GM20431 (cell line): Measurements from ENCODE around the gene UQCR11.

Experiments used
- in situ Hi-C: fragments of 300-500 bp; cut with MseI, MboI; formaldehyde crosslinking; loops from one replicate; pipeline ENCODE4 v1.15.0; 2020; ENCODE audit warnings: low sequenced_read_pairs; ENCODE audit not compliant: unreplicated experiment

The UQCR11 gene

GRCh38 chr19:1572795-1573194 lies 32.5 kb downstream of the UQCR11 start:
- in situ Hi-C loops, result no loop called here

GRCh38 chr19:1571358-1571757 lies 33.9 kb downstream of the UQCR11 start:
- in situ Hi-C loops, result no loop called here

- in situ Hi-C loops, result no loop called here
Measured at GRCh38 chr19:1570836-1571235, 34.4 kb downstream of the UQCR11 start.

DNA sequence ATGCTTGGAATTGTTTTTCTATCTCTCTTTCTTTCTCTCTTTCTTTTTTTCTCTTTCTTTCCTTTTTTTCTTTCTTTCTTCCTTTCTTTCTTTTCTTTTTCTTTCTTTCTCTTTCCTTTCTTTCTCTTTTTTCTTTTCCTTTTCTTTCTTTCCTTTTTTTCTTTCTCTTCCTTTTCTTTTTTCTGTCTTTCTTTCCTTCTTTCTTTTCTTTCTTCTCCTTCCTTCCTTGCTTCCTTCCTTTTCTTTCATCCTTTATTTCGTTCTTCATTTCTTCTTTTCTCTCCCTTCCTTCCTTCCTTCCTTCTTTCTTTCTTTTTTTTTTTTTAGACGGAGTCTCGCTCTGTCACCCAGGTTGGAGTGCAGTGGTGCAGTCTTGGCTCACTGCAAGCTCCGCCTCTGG lies 35.3 kb downstream of the UQCR11 start:
- in situ Hi-C loops, result no loop called here

DNA sequence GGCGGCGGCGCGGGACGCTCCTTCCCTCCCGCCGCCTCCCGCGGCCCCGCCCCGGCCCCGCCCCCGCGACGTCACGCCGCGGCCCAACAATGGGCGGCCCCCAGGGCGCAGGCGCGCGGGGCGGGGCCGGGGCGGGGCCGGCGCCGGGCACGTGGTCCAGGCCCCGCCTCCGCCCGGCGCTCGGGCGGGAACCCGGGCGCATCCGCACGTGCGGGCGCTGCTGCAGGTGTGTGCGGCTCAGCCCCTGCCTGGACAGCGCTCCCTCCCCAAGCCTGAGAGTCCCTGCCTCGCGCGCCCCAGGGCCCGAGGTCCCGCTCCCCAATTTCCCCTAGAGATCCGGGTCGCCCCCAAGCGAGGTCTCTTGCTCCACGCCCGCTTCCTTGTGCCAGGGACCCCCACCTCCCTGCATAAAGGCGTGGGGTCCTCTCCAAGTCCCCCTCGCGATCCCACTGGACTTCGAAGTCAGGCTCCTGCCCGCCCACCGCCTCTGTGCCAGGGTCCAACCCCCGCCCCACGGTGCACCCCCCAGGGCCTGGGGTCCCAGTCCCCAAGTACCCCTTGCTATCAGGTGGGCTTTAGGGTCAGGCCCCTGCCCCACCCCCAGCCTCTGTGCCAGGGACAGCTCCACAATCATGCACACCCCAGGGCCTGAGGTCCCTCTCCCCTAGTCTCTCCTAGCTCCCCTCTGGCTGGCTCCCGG lies 36.8 kb downstream of the UQCR11 start, which contains the start of gene MEX3D:
TSS of gene MEX3D (minus strand) at position 6 of the 700 bp plus-strand sequence. CDS start 267 bp downstream, outside the sequence.
- in situ Hi-C loops, result no loop called here

DNA sequence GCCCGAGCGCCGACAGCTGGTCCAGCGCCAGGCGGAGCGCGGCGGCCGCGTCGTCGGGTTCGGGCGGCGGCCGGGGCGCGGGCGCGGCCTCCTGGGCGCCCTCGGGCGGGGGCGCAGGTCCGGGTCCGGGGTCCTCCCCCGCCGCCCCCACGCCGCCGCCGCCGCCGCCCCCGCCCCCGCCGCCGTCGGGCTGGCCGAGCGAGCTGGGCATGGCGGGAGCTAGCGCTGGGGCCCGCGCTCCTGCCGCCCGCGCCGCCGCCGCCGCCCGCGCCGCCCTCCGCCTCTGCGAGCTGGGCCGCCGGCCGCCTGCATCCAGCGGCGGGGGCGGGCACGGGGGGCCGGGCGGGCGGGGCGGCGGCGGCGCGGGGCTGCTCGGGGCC lies 37.4 kb downstream of the UQCR11 start:
- in situ Hi-C loops, result no loop called here

DNA sequence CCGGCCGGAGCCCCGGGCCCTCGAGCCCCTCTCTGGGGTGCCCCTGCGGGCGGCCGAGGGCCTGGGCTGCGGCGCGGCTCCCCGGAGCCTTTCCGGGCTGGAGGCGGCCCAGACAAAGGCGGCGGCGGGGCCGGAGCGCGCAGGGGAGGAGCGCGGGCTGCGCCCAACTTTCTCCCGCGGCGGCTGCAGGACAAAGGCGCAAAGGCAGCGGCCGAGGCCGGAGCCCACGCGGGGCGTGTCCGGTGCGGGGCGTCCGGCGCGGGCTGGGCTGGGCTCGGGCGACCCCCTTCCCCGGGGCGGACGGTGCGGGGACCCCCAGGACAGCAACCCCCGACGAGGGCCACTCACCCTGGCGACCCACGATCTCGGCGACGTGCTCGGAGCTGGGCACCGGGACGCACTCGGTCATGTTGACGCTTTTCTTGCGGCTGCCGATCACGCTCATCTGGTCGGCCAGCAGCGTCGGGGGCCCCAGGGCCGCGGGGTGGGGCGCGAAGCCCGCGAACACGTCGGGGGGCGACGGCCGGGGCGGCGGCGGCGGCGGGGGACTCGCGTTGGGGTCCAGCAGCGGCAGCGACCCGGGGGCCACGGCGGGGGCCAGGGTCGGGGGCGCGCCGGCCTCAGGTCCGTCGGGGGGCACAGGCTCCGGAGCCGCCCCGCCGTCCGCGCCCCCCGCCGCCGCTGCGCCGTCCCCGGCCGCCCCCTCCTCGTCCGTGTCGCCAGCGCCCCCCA lies 38.0 kb downstream of the UQCR11 start:
- in situ Hi-C loops, result no loop called here

DNA sequence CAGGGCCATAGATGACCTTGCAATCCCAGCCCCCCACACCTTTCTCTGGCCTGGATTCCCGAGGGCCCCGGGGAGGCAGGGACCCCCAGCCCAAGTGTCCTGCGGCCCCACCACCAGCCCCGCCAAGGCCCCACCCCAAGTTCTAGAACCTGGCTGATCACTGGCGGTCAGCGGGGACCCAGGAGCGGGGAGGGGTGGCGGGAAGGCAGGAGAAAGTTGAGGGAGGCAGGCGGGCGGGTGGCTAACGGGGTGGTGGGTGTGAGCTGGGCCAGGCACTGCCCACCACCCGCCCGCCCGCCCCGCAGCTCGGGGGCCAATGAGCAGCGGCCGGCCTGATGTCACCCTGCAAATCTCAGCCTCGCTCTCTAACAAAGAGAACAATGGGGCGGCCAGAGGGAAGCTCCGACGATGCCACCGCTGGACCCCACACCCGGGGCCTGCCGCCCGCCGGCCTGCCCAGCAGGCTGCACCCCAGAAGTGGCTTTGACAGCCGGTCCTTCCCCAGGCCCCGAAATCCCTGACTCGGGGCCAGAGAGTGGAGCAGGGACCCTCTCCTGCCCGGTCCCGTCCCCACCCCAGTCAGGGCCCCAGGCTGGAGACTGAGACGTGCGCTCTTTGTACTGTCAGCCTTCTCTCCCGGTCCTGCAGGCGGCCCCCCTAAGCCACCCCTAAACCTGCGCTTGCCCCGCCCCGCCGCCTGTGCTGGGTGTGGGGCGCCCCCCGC lies 38.7 kb downstream of the UQCR11 start:
- in situ Hi-C loops, result no loop called here

GRCh38 chr19:1563251-1563650 lies 42.0 kb downstream of the UQCR11 start:
- in situ Hi-C loops, result no loop called here

DNA sequence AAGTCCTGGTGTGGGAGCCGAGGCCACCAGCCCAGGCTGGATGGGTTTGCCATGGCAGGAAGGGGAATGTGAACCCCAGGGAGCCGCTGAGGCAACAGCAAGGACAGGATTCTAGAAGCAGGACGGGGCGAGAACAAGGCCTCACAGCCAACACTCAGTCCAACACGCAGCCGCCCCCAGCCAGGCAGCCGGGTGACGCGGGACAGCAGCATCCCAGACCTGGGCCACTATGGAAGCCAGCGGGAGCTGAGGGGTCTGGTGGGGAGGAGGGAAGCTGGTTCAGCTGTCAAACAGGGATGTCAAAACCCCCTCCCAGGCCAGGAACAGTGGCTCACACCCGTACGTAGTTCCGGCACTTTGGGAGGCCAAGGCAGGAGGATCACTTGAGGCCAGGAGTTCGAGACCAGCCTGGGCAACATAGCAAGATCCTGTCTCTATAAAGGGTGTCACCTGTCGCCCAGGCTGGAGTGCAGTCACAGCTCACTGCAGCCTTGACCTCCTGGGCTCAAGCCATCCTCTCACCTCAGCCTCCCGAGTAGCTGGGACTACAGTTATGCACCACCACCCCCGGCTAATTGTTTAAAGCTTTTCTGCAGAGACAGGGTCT lies 43.9 kb downstream of the UQCR11 start:
- in situ Hi-C loops, result no loop called here

GRCh38 chr19:1560286-1560882 lies 44.9 kb downstream of the UQCR11 start:
- in situ Hi-C loops, result no loop called here

DNA sequence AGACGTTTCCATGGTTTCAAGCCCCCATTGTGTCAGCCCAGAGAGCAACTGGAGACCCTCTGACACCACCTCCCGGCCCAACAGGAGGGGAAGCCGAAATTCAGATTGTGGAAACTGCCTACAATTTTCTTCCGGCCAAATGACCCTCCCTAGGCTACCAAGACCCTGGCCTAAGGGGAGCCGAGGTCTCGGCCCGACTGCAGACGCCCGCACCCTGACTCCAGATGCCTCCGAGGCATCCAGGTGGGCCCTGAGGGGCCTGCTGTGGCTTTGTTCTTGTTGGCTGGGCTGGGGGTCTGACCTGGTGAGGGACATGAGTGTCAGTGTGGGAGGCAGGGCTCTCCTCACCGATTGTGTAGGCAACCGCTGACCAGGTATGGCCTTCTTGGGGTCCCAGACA lies 46.7 kb downstream of the UQCR11 start:
- in situ Hi-C loops, result no loop called here

- in situ Hi-C loops, result no loop called here
Measured at GRCh38 chr19:1556390-1557070, 48.7 kb downstream of the UQCR11 start.

DNA sequence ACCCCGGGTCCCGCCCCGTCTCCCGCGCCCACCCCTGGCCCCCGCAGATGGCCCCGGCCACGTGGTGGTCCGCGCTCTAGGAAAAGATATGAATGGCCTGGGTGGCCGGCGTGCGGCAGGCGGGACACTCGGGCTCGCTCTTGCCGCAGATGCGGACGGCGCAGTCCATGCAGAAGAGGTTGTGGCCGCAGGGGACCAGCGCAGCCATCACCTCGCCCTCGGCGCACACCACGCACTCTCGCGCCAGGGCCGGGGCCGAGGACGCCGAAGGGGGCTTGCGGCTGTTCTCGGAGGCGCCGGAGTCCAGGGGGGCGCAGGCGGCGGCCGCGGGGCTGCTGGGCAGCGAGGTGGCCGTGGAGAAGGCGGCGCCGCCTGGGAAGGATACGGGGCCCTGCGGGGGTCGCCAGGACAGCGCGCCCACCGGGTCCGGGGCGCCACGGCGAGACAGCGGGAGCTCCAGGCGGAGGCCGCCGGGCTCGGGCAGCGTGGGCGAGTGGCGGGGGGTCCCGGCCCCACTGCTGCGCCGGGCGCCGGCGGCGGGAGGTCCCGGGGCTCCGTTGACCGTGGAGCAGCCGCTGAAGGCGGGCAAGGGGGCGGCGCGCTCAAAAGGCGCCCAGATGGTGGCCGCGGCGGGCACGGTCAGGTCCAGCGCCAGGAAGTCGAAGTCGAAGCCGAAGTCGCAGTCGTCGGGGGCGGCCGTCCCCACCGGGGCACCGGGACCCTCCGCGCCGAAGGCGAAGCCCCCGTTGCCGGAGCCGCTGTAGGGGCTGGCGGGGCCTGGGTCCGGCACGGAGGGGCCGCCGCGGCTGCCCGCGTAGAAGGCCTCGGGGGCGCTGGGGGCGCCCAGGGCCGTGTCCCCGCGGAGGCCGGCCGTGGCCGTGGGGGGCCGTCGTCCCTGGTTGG lies 49.5 kb downstream of the UQCR11 start:
- in situ Hi-C loops, result no loop called here

DNA sequence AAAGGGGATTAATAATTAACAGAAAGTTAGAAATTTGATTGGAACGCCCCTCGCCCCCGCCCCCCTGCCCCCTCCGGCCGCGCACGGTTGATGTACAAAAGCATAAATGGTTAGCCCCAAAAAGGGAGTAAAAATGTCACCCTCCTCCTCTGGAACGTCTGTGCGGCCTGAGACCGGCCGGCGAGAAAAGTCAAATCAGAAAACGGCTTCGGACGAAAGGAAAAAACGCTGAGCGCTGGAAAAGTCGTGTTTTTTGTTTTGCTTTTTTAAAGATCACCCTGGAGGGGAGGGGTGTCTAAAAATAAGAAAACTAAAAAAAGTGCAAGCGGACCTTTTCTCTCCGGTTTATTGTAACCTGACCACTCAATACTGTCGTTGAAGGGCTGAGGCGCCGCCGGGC lies 50.3 kb downstream of the UQCR11 start:
- in situ Hi-C loops, result no loop called here

DNA sequence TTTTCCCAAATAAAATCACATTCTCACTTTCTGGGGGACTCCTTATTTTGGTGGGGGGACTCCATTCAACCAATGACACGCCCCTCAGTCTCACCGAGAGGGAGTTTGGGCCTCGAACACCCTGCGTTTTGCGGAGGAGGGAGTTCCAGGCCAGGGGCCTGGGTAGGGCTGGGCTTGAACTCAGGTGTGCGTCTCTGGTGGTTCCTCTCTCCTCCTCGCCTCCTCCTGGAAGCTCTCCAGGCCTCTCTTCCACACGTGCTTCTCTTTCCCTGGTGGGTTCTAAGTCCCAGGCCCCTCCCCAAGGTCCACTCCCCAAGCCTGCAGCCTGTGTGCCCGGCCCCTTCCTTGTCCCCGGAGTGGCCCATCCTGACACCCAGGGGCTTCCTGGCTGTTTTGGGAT lies 51.8 kb downstream of the UQCR11 start:
- in situ Hi-C loops, result no loop called here

DNA sequence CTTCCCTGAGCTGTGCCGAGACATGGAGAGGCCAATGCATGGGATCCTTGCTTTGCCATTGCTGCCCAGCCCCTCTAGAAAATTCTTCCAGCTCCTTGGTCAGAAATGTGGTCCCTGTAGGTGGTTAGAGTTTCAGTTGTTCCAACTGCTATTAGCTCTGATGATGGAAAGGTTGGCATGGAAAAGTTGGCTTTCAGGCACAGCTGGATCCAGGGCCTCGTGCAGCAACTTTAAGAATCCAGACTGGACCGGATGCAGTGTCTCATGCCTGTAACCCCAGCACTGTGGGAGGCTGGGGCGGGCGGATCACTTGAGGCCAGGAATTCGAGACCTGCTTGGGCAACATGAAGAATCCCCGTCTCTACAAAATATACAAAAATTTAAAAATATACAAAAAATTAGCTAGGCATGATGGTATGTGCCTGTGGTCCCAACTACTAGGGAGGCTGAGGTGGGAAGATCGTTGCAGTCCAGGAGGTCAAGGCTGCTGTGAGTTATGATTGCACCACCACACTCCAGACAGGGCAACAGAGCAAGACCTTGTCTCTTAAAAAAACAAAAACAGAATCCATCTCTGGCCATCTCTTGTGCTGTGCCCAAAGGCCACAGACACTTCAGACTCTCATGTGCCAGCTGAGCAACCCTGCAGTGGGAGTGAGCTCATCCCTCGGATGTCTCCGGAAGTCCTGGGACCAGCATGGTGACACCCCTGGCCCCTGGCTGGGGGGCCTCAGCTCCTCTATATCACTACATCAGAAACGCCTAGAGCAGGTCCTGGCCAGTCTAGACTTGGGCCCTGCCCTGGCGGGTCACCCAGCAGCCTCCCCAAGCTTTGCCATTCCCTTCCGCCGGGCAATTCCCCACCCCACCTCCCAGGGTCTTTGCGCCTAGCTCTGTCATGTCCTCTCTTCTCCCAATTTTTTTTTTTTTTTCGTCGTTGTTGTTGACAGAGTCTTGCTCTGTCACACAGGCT lies 53.9 kb downstream of the UQCR11 start:
- in situ Hi-C loops, result no loop called here
